Prostate gland (tissue), 2 donors: ENCODE measurements around the gene ENC1. TPM values are rescaled to one million over a fixed set of nuclear protein-coding genes. Genes with fewer than 3 reads are reported as not detected.

ENCODE experiments used
- DNase-seq: peaks from one replicate; pipeline ENCODE4 v3.0.0-alpha.2; 2019; ENCODE audit warnings: low spot score
- H3K27ac ChIP-seq, 2 donors: fragments of 200-600 bp; sonication (generic); 2 replicates each; pipeline ENCODE4 v1.5.1; 2017 to 2019
- H3K27me3 ChIP-seq: fragments of 200-600 bp; sonication (generic); replicated peaks from 2 replicates; pipeline ENCODE4 v1.5.1; 2019; ENCODE audit not compliant: insufficient read depth
- H3K36me3 ChIP-seq, 2 donors: fragments of 200-600 bp; sonication (generic); 1 replicate in 1 of 2; 2 replicates in 1 of 2; pipeline versions ENCODE4 v1.5.1 to v1.8.1; 2017 to 2019
- H3K4me1 ChIP-seq: fragments of 200-600 bp; sonication (generic); replicated peaks from 2 replicates; pipeline ENCODE4 v1.5.1; 2019
- H3K4me3 ChIP-seq, 2 donors: fragments of 200-600 bp; sonication (generic); 2 replicates each; pipeline ENCODE4 v1.5.1; 2017 to 2019
- H3K9me3 ChIP-seq: fragments of 200-600 bp; sonication (generic); 2 replicates; pipeline ENCODE4 v1.5.1; 2017
- POLR2A ChIP-seq: fragments of 450-650 bp; IDR thresholded peaks from one replicate; pipeline ENCODE4 v1.6.1; 2016; ENCODE audit warnings: antibody characterized with exemption, mild to moderate bottlenecking
- POLR2AphosphoS5 ChIP-seq: sonication (generic); formaldehyde crosslinking; IDR thresholded peaks from one replicate; pipeline ENCODE4 v1.6.1; 2017; ENCODE audit warnings: antibody characterized with exemption
- WGBS: methylation state at CpG from one replicate; pipeline ENCODE4 v1.1.5; 2018; 5-methylcytosine and 5-hydroxymethylcytosine counted together
- intact Hi-C: fragments of 100-400 bp; cut with DNase I; formaldehyde crosslinking; loops from one replicate; pipeline ENCODE4 v1.14.2; 2022
- total RNA-seq, 2 donors: library from RNA; depleted of rRNA; stranded (reverse); fragments of >200 nt; gene quantifications; one replicate each; pipeline ENCODE4 v1.1.0, GENCODE V29; 2016
- TF ChIP-seq, protein P1 (sequence below), 4 experiments: fragments of 200-600 bp in 2 of 4; fragments of 450-650 bp in 2 of 4; sonication (generic) in 2 of 4; IDR thresholded peaks; 1 replicate in 3 of 4; 2 replicates in 1 of 4; pipeline ENCODE4 v1.5.1; 2016 to 2019; ENCODE audit warnings: antibody characterized with exemption in 4 of 4, mild to moderate bottlenecking in 2 of 4, moderate library complexity in 2 of 4

ENC1 gene
- total RNA-seq, 2 donors from 2014 or later: 78.1 to 103 TPM

DNA sequence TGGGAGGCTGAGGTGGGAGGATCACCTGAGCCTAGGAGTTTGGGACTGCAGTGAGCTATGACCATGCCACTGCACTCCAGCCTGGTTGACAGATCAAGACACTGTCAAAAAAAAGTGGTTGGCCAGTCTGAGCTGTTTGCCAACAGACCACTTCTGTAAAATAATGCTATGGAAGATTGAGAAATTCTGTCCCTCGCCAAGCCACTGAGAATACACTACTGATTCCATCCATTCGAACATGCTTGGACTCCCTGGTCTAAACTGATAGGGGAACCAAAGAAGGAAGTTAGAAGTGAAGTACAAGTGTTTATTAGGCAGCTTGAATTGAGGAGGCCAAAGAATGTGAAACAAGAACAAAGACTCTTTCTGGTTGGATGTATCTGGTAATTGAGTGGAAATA lies 27.2 kb downstream of the ENC1 start:
- TF ChIP-seq, protein P1, sequence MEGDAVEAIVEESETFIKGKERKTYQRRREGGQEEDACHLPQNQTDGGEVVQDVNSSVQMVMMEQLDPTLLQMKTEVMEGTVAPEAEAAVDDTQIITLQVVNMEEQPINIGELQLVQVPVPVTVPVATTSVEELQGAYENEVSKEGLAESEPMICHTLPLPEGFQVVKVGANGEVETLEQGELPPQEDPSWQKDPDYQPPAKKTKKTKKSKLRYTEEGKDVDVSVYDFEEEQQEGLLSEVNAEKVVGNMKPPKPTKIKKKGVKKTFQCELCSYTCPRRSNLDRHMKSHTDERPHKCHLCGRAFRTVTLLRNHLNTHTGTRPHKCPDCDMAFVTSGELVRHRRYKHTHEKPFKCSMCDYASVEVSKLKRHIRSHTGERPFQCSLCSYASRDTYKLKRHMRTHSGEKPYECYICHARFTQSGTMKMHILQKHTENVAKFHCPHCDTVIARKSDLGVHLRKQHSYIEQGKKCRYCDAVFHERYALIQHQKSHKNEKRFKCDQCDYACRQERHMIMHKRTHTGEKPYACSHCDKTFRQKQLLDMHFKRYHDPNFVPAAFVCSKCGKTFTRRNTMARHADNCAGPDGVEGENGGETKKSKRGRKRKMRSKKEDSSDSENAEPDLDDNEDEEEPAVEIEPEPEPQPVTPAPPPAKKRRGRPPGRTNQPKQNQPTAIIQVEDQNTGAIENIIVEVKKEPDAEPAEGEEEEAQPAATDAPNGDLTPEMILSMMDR (IDR thresholded peaks at IDR 0.05): no peak
- TF ChIP-seq POLR2AphosphoS5 (no peak), POLR2A (no peak)
- Histone ChIP-seq H3K4me3 (no peak overlapping the region), H3K9me3 (no peaks in the 10 kb centered on the region), H3K36me3 (no peaks in the 10 kb centered on the region), H3K27me3 (no peaks in the 10 kb centered on the region), H3K27ac (no peak overlapping the region), H3K4me1 (no peaks in the 10 kb centered on the region)
- intact Hi-C loops: no loop called here
- DNase-seq: no peak
- WGBS: 68% methylated on average over 2 of the region's 2 CpGs

DNA sequence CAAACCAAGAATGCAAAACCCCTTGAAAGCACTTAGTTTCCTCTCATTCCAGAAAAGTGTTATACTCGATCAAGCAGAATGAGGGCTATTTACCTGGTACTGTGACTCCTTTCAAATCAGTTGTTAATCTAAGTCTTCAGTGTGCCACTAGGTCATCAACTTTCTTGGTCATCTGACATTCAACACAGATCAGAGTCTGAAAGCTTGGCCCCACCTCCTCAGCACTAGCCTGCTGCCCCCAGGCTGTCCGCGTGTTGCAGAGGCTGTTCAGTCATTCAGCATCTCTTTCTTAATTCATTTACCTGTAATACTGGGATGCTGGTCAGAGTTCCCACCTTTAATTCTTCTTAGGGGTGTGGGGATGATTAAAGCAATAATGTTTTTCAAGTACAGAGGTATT lies 28.5 kb downstream of the ENC1 start:
- no peak for DNase-seq
- H3K4me1 ChIP-seq: no peaks in the 10 kb centered on the region
- H3K27ac ChIP-seq: no peak overlapping the region
- no peaks in the 10 kb centered on the region for H3K9me3 ChIP-seq
- H3K36me3 ChIP-seq: no peaks in the 10 kb centered on the region
- intact Hi-C loops: no loop called here
- TF ChIP-seq, protein P1 (IDR thresholded peaks at IDR 0.05): no peak
- no peak for TF ChIP-seq POLR2AphosphoS5
- TF ChIP-seq POLR2A: no peak
- H3K4me3 ChIP-seq: no peak overlapping the region
- no peaks in the 10 kb centered on the region for H3K27me3 ChIP-seq
- 82% methylated on average over 3 of the region's 3 CpGs for WGBS

DNA sequence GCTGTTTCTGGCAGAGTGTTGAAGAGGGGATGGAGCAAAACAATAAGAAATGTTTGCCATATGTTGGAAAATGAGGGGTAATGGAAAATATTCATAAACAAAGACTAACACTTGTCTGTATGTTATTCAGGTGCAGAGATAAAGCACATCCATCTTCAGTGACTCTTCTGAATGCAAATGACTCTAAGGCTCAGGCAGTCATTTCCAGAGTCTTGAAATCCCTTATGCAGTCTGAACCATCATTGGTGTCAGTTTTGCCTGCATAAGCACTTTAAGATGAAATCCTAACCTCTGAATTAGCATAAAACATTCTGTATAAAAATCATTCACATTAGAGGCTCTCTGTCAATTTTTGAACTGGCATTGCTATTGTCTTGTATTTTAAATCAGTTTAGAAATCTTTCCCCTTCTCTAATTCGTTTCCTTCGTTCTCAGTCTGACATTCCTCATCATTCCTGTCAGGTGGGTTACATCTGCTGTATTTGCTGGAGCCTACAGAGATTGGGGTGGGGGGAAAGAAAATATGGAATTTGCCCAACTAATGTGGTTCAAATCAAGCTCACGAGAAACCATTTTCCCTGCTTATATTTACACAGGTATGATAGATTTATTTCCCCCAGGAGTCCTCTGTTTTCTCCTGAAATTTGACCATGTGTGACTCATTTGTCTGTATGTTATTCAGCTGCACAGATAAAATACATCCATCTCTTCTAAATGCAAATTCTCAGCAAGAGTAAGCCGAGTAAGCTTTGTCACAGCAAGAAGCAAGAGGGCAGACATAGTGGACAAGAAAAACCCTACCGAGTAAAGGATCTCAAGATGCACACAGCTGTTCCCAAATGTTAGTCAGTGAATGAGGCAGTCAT lies 31.6 kb downstream of the ENC1 start:
- TF ChIP-seq POLR2AphosphoS5: no peak
- no peak for TF ChIP-seq POLR2A
- TF ChIP-seq, protein P1 (IDR thresholded peaks at IDR 0.05): no peak
- no peak overlapping the region for H3K4me3 ChIP-seq
- H3K27me3 ChIP-seq: no peaks in the 10 kb centered on the region
- no peak for DNase-seq
- no peaks in the 10 kb centered on the region for H3K36me3 ChIP-seq
- no peak overlapping the region for H3K27ac ChIP-seq
- intact Hi-C loops: no loop called here
- WGBS: 55% methylated on average over 5 of the region's 5 CpGs
- H3K9me3 ChIP-seq: no peaks in the 10 kb centered on the region
- H3K4me1 ChIP-seq: no peaks in the 10 kb centered on the region

DNA sequence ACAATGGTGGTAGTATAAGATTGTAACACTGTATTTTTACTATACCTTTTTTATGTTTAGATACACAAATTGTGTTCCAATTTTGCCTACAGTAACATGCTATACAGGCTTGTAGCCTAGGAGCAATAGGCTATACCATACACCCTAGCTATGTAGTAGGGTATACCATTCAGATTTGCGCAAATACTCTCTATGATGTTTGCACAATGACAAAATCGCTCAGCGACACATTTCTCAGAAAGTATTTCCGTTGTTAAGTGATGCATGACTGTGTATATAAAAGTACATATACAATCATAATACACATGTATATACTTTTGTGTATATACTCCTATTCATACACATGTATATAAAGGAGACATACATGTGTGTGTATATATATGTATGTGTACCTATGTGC lies 34.8 kb downstream of the ENC1 start:
- H3K9me3 ChIP-seq: no peaks in the 10 kb centered on the region
- no peaks in the 10 kb centered on the region for H3K27me3 ChIP-seq
- intact Hi-C loops: no loop called here
- no peak overlapping the region for H3K4me3 ChIP-seq
- no peaks in the 10 kb centered on the region for H3K36me3 ChIP-seq
- TF ChIP-seq POLR2A (no peak), POLR2AphosphoS5 (no peak)
- TF ChIP-seq, protein P1 (IDR thresholded peaks at IDR 0.05): no peak
- DNase-seq: no peak
- 95% methylated on average over 4 of the region's 4 CpGs for WGBS
- H3K27ac ChIP-seq: no peak overlapping the region
- H3K4me1 ChIP-seq: no peaks in the 10 kb centered on the region

DNA sequence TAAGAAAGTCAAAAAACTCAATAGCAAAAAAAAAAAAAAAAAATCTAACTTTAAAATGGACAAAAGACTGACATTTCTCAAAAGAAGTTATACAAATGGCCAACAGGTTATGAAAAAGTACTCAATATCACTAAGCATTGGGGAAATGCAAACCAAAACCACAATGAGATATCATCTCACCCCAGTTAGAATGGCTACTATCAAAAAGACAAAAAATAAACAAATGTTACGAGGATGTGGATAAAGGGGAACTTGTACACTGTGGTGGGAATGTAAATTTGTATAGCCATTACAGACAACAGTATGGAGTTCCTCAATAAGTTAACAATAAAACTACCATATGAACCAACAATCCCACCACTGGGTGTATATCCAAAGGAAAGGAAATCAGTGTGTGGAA lies 37.2 kb downstream of the ENC1 start:
- TF ChIP-seq POLR2A: no peak
- TF ChIP-seq, protein P1 (IDR thresholded peaks at IDR 0.05): no peak
- no peak for TF ChIP-seq POLR2AphosphoS5
- intact Hi-C loops: no loop called here
- no peaks in the 10 kb centered on the region for H3K36me3 ChIP-seq

More for the DNA sequence above, 37.2 kb downstream of the ENC1 start:
- Histone ChIP-seq H3K27ac (no peak overlapping the region), H3K4me1 (no peaks in the 10 kb centered on the region), H3K4me3 (no peak overlapping the region), H3K9me3 (no peaks in the 10 kb centered on the region), H3K27me3 (no peaks in the 10 kb centered on the region)
- no peak for DNase-seq
- WGBS: 52% methylated on average over 1 of the region's 1 CpG
